Muscle of arm (tissue), 12 donors: ENCODE data around the gene FKBP2. TPM values are rescaled to one million over a fixed set of nuclear protein-coding genes. Genes with fewer than 3 reads are reported as not detected.
A peak's percentile ranks its signal among the peaks of the same experiment; 100 is the strongest.

ENCODE experiments used
- DNase-seq: peaks from one replicate; pipeline ENCODE4 v3.0.0-alpha.2; 2013
- polyA plus RNA-seq, 12 donors: library from polyadenylated mRNA; unstranded; fragments of 120-200 nt; gene quantifications; one replicate each; pipeline ENCODE4 v1.2.1, GENCODE V29; 2013; ENCODE audit not compliant: insufficient read length in 12 of 12

FKBP2 gene
- polyA plus RNA-seq, 12 donors: 37.5 to 114 (median 39.5) TPM; not detected in 1

- DNase-seq: no peak
Measured at GRCh38 chr11:64281957-64282770, 41.3 kb downstream of the FKBP2 start.

- no peak for DNase-seq
Measured at GRCh38 chr11:64283092-64283491, 42.2 kb downstream of the FKBP2 start.

- peak; percentile 94 for DNase-seq
Measured at GRCh38 chr11:64284048-64284961, 43.4 kb downstream of the FKBP2 start, which contains the start of gene BAD. Gene BAD (minus strand): TSS chr11:64284665. CDS start chr11:64284368, 297 bp downstream.

- peak; percentile 92 for DNase-seq
Measured at GRCh38 chr11:64284962-64285884, 44.3 kb downstream of the FKBP2 start, which contains the start of gene GPR137. Gene GPR137 (plus strand): TSS chr11:64285848. CDS start chr11:64286525, 677 bp downstream.

- DNase-seq: no peak
Measured at GRCh38 chr11:64285885-64286800, 45.2 kb downstream of the FKBP2 start.

- no peak for DNase-seq
Measured at GRCh38 chr11:64286801-64287159, 45.9 kb downstream of the FKBP2 start.

GRCh38 chr11:64287676-64288352 is 46.9 kb downstream of the FKBP2 start:
- no peak for DNase-seq

- no peak for DNase-seq
Measured at GRCh38 chr11:64288353-64288750, 47.5 kb downstream of the FKBP2 start.

- no peak for DNase-seq
Measured at GRCh38 chr11:64289002-64289564, 48.2 kb downstream of the FKBP2 start.

GRCh38 chr11:64290352-64291261 is 49.7 kb downstream of the FKBP2 start:
- no peak for DNase-seq

- no peak for DNase-seq
Measured at GRCh38 chr11:64291262-64291751, 50.4 kb downstream of the FKBP2 start, which contains the start of gene KCNK4. Gene KCNK4 (plus strand): TSS chr11:64291302. CDS start chr11:64293019, 1,717 bp downstream.

GRCh38 chr11:64291752-64292459 is 51.0 kb downstream of the FKBP2 start:
- no peak for DNase-seq

GRCh38 chr11:64292460-64293254 is 51.8 kb downstream of the FKBP2 start:
- no peak for DNase-seq
